ENCODE data around the gene TTLL11.

The TTLL11 gene

DNA sequence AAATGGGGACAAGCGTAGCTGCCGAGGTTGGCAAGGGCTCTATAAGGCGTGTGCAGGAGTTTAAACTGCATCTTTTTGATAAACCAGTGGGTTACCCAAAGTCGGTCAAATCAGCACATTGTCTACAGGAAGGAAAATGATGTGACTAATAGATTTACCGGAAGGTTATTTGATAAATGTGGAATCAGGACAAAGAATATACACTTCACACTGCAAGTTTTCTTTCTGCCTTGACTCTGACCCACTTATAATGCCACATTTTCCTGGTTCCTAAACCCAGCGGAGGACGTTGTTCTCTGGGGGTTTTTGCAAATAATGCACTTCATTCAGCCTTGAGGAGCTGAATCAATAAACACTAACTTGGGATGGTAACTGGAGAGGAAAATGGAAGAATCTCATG lies 76.8 kb downstream of the TTLL11 start (continued):
- TF ChIP-seq ZNF8 (CRISPR knock-in tag; IDR thresholded peaks at IDR 0.05) (no peak), ARNTL (CRISPR knock-in tag; IDR thresholded peaks at IDR 0.05; ENCODE audit: borderline replicate concordance, low read depth) (no peak), TCF4 (CRISPR knock-in tag; IDR thresholded peaks at IDR 0.05; ENCODE audit: borderline replicate concordance) (no peak), RARB (CRISPR knock-in tag; IDR thresholded peaks at IDR 0.05) (no peak)
- TF ChIP-seq, protein P1, sequence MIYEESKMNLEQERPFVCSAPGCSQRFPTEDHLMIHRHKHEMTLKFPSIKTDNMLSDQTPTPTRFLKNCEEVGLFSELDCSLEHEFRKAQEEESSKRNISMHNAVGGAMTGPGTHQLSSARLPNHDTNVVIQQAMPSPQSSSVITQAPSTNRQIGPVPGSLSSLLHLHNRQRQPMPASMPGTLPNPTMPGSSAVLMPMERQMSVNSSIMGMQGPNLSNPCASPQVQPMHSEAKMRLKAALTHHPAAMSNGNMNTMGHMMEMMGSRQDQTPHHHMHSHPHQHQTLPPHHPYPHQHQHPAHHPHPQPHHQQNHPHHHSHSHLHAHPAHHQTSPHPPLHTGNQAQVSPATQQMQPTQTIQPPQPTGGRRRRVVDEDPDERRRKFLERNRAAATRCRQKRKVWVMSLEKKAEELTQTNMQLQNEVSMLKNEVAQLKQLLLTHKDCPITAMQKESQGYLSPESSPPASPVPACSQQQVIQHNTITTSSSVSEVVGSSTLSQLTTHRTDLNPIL (CRISPR knock-in tag; IDR thresholded peaks at IDR 0.05; ENCODE audit: low read depth): no peak
- TF ChIP-seq, protein P2, sequence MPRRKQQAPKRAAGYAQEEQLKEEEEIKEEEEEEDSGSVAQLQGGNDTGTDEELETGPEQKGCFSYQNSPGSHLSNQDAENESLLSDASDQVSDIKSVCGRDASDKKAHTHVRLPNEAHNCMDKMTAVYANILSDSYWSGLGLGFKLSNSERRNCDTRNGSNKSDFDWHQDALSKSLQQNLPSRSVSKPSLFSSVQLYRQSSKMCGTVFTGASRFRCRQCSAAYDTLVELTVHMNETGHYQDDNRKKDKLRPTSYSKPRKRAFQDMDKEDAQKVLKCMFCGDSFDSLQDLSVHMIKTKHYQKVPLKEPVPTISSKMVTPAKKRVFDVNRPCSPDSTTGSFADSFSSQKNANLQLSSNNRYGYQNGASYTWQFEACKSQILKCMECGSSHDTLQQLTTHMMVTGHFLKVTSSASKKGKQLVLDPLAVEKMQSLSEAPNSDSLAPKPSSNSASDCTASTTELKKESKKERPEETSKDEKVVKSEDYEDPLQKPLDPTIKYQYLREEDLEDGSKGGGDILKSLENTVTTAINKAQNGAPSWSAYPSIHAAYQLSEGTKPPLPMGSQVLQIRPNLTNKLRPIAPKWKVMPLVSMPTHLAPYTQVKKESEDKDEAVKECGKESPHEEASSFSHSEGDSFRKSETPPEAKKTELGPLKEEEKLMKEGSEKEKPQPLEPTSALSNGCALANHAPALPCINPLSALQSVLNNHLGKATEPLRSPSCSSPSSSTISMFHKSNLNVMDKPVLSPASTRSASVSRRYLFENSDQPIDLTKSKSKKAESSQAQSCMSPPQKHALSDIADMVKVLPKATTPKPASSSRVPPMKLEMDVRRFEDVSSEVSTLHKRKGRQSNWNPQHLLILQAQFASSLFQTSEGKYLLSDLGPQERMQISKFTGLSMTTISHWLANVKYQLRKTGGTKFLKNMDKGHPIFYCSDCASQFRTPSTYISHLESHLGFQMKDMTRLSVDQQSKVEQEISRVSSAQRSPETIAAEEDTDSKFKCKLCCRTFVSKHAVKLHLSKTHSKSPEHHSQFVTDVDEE (CRISPR knock-in tag; IDR thresholded peaks at IDR 0.05): no peak

DNA sequence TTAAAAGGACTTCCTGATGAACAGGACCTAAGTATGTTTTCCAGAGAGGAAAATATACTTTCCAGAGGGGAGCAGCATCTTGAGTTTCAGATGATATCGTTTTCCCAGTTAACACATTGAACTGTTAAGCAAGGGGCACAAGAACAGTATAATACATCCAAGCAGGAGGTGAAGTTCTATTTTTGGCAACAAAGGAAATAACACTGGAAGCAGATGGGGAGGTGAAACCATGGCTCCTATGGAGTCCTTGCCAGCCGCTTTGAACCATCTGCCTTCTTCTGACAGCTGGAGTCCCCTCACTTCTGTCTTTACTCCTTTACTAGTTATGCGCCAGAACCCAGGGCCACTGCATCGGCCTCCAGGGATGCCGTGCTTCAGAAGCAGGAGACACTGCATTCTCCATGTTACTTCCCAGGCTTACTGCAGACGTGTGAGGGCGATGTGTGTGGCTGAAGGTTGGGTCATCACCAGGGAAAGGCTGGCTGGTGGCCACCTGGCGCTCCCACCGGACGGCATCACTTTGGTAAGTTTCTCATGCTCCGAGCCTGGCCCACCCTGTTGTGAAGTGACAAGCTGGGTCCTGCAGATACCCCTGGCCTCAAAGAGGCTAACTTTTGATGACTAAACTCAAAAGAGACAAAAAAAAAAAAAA lies 77.8 kb downstream of the TTLL11 start:
- TF ChIP-seq CSRNP3 (CRISPR knock-in tag; IDR thresholded peaks at IDR 0.05) (no peak), PPARA (CRISPR knock-in tag; IDR thresholded peaks at IDR 0.05; ENCODE audit: borderline replicate concordance) (no peak), ZFP30 (CRISPR knock-in tag; IDR thresholded peaks at IDR 0.05) (no peak), SNAI2 (CRISPR knock-in tag; IDR thresholded peaks at IDR 0.05) (no peak), TOX (CRISPR knock-in tag; IDR thresholded peaks at IDR 0.05; ENCODE audit: borderline replicate concordance) (no peak), OSR1 (CRISPR knock-in tag; IDR thresholded peaks at IDR 0.05) (no peak), ZNF70 (CRISPR knock-in tag; IDR thresholded peaks at IDR 0.05) (no peak), ARNTL (CRISPR knock-in tag; IDR thresholded peaks at IDR 0.05; ENCODE audit: borderline replicate concordance, low read depth) (no peak), ZC3H10 (CRISPR knock-in tag; IDR thresholded peaks at IDR 0.05) (no peak), RARB (CRISPR knock-in tag; IDR thresholded peaks at IDR 0.05) (no peak), ISL1 (CRISPR knock-in tag; IDR thresholded peaks at IDR 0.05) (no peak), POU6F1 (CRISPR knock-in tag; IDR thresholded peaks at IDR 0.05; ENCODE audit: borderline replicate concordance, low read depth) (no peak), TCF4 (CRISPR knock-in tag; IDR thresholded peaks at IDR 0.05; ENCODE audit: borderline replicate concordance) (no peak), ZFP3 (CRISPR knock-in tag; IDR thresholded peaks at IDR 0.05) (no peak), CSDC2 (CRISPR knock-in tag; IDR thresholded peaks at IDR 0.05) (no peak), ESRRG (CRISPR knock-in tag; IDR thresholded peaks at IDR 0.05) (no peak), GLIS3 (CRISPR knock-in tag; IDR thresholded peaks at IDR 0.05) (no peak), ZNF8 (CRISPR knock-in tag; IDR thresholded peaks at IDR 0.05) (no peak), PATZ1 (CRISPR knock-in tag; IDR thresholded peaks at IDR 0.05; ENCODE audit: borderline replicate concordance) (no peak)
- TF ChIP-seq, protein P2 (CRISPR knock-in tag; IDR thresholded peaks at IDR 0.05): no peak
- no peak for ATAC-seq

Measured in SK-N-SH treated with all-trans-retinoic acid at 6 μM for 48 hours (cell line).